B cell (primary cell): ENCODE measurements around the gene LRRC45.

ENCODE experiments used
- EZH2 ChIP-seq: IDR thresholded peaks from 2 replicates; pipeline ENCODE4 v1.6.1; 2012; ENCODE audit warnings: borderline replicate concordance, low read depth, mild to moderate bottlenecking, moderate library complexity, low read length; ENCODE audit not compliant: insufficient read depth, poor library complexity, severe bottlenecking
- TF ChIP-seq, protein P1 (sequence below): fragments of 200-600 bp; IDR thresholded peaks from one replicate; pipeline ENCODE4 v1.8.0; 2022; ENCODE audit warnings: antibody characterized with exemption, mild to moderate bottlenecking

DNA sequence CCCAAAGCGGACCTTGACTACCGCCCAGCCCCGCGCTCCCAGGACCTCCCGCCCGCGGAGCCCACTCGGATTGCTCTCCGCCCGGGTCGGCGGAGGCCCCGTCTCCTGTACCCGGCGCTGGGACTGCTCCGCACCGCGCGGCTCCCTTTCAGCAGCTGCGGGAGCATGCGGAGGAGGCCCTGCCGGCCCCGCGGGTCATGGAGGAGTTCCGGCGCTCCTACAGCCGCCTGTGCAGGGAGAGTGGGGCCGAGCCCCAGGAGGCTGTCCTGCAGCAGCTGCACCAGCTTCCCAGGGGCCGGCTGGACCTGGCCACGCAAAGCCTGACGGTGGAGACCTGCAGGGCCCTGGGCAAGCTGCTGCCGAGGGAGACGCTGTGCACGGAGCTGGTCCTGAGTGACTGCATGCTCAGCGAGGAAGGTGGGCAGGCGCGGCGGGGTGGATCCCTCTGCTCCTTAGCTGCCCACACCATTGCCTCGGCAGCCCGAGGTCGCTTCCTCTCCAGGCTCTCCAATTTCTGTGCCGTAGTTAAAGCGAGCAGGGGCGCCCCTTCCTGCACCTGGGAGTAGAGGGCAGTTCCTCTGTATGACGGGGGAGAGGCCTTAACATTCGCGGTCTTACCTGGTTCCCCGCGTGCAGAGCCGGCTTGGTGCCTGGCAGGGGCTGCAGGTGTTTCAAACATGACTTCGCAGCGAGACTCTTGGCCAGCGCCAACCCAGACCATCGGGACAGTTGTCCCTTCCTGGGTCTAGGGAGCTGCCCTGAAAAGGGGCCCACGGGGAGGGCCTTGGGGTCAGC lies 539 bp downstream of the LRRC45 start:
- TF ChIP-seq, protein P1, sequence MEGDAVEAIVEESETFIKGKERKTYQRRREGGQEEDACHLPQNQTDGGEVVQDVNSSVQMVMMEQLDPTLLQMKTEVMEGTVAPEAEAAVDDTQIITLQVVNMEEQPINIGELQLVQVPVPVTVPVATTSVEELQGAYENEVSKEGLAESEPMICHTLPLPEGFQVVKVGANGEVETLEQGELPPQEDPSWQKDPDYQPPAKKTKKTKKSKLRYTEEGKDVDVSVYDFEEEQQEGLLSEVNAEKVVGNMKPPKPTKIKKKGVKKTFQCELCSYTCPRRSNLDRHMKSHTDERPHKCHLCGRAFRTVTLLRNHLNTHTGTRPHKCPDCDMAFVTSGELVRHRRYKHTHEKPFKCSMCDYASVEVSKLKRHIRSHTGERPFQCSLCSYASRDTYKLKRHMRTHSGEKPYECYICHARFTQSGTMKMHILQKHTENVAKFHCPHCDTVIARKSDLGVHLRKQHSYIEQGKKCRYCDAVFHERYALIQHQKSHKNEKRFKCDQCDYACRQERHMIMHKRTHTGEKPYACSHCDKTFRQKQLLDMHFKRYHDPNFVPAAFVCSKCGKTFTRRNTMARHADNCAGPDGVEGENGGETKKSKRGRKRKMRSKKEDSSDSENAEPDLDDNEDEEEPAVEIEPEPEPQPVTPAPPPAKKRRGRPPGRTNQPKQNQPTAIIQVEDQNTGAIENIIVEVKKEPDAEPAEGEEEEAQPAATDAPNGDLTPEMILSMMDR: no peak
- TF ChIP-seq EZH2: no peak
